ENCODE measurements around the gene SLBP. TPM values are rescaled to one million over a fixed set of nuclear protein-coding genes. Genes with fewer than 3 reads are reported as not detected.

Gene SLBP
- 52.5 and 63.5 TPM in 2 replicates for total RNA-seq (2014; rRNA removed; shearing (Covaris generic))
- 118 and 128 TPM in 2 replicates for polyA plus RNA-seq (2014; cell fraction: nucleus; rRNA removed)

DNA sequence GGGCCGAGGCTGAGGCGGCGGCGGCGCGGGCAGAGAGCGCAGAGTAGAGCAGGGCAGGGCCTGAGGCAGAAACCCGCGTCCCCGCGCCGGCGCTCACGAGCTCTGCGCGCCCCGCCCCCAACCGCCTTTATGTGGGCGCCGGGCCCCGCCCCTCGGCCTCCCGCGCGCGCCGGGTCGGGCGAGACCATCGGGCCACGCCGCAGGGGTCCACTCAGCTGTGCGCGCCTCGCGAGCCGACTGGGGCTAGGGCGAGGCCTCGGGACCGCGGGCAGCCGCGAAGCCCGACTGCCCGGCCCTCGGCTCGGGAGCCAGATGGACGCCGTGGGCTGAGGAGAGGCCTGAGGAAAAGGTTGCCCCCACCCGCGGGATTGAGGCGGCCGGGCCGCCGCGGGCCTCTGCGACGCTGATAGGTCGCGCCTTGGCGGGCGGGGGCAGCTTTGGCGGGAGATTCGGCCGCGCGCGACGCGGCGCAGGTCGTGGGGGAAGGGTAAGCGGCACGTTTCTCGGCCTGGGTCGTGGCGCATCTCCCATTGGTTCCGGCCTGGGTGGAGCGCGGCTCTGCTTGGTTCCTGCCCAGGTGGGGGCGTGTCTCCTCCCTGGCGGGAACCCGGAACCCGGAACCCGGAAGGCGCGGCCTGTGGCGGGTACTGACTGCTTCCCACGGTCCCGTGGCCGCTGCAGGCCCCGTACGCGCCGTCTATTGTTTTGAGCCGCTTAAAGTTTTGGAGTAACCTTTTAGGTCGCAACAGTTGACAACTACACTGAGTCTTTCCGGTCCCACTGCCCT, at the start of gene SLBP:
Gene SLBP (minus strand): TSS at position 104 of the 787 bp plus-strand sequence. CDS start 131 bp downstream, outside the sequence.
- peak; percentile 87 for DNase-seq (ENCODE audit: extremely low read depth, low read depth)

DNA sequence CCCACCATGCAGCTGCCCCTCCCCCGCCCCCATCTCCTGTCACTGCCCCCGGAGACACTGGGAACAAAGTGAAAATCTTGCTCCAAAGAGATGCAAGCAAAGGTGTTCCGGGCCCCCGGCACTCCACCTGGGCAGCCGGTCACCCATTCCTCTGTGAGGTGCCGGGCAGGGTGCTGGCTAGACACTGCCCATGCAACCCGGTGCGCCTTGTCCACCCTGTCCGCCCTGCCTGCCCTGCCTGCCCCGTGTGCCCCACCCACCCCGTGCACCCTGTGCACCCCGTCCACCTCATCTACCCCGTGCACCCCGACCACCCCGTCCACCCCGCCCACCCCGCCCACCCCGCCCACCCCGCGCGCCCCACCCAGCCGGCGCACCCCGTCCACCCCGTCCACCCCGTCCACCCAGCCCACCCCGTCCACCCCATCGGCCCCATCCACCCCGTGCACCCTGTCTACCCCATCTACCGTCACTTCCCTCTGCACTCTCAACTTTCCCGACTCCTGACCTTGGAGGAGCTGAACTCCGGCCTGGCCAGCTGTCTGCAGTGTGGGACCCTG, 49.1 kb upstream of the SLBP start:
- DNase-seq (ENCODE audit: extremely low read depth, low read depth), result no peak

GRCh38 chr4:1760521-1761071, 48.5 kb upstream of the SLBP start:
- DNase-seq (ENCODE audit: extremely low read depth, low read depth), result no peak

- DNase-seq (ENCODE audit: extremely low read depth, low read depth), result no peak
These were observed 47.7 kb upstream of the SLBP start for GRCh38 chr4:1759818-1760223.

DNA sequence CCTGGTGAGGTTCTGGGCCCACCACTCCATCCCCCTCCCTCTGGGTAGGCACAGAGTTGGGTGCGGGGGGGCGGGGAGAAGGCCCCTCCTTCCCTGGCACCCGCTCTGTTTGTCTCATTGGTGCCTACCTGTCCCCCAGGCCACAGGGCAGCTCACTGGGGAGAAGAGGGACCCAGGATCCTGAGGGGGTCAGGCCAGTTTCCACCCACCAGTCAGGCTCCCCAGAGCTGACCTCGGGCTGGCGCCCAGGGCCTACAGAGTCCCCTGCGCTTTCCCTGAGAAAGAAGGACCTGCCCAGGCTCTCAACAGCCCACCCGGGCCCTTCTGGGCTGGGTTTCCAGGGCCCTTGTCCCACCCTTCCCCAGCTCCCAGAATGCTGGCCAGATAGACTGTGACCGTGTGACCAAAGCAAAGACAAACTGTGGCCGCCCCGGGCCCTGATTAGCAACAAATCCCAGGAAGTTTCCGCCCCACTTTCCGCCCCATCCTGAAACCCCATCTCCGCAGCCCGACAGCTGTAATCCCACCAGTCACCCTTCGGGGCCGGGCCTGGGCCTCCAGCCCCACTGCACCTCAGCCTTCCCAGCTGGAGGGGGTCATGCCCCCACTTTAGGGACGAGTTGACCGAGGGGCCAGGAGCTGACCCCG, 47.2 kb upstream of the SLBP start:
- DNase-seq (ENCODE audit: extremely low read depth, low read depth), result no peak

DNA sequence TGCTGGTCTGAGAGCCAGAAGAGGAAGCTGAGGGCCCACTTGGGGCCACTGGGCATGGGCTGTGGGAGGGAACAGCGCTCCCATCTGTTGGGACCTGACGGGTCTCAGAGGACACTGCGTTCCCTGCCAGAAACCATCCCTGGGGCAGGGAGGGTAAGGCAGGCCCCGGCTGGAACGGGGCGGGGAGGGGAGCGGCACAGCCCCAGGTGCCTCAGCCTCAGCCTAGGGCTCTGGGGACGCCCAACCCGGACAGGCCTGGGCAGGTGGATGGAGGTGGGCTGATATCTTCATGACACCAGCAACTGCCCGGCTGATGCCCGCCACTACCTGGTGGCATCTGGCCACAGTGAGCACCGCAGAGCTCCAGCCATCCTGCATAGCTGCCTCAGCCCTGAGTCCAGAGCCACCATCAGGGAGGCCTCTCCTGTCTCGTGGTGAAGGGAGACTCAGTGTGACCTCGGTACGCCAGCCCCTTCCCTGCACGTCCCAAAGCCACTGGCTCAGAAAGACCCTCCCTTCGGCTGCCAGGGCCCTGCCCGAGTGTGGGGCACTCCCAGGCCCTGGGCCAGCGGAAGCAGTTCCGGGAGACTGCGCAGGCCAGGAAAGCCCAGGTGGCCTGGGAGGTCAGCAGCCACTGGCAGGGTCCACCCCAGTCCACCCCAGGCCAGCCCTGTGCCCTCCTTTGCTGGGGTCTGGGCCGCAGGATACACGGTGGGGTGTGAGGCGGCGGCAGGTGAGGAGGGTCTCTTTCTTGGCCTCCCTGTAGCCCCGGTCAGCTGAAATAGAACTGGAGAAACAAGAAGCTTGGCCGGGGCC, 46.4 kb upstream of the SLBP start:
- no peak for DNase-seq (ENCODE audit: extremely low read depth, low read depth)

GRCh38 chr4:1757836-1758235, 45.7 kb upstream of the SLBP start:
- DNase-seq (ENCODE audit: extremely low read depth, low read depth), result no peak

GRCh38 chr4:1756893-1757779, 45.0 kb upstream of the SLBP start:
- no peak for DNase-seq (ENCODE audit: extremely low read depth, low read depth)

GRCh38 chr4:1756079-1756478, 44.0 kb upstream of the SLBP start:
- DNase-seq (ENCODE audit: extremely low read depth, low read depth), result no peak

GRCh38 chr4:1755297-1755696, 43.2 kb upstream of the SLBP start:
- DNase-seq (ENCODE audit: extremely low read depth, low read depth), result no peak

DNA sequence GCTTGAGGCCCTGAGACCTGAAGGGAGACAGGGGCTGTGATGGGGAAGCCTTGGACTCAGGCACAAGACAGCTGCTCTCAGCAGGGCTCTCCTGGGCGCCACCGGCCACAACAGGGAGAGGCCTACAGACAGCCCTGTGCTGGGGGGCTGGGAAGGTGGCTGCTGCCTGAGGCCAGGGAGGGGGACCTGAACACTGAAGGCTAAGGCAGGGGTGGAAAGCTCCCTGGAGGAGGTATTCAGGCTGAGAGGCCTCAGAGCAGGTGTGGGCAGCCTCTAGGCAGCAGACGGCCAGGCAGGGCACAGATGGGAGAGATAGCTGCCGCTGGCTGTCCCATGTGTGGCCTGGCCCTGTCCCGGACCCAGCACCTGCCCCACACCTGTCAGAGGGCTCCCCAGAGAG, 42.2 kb upstream of the SLBP start:
- DNase-seq (ENCODE audit: extremely low read depth, low read depth), result no peak

DNA sequence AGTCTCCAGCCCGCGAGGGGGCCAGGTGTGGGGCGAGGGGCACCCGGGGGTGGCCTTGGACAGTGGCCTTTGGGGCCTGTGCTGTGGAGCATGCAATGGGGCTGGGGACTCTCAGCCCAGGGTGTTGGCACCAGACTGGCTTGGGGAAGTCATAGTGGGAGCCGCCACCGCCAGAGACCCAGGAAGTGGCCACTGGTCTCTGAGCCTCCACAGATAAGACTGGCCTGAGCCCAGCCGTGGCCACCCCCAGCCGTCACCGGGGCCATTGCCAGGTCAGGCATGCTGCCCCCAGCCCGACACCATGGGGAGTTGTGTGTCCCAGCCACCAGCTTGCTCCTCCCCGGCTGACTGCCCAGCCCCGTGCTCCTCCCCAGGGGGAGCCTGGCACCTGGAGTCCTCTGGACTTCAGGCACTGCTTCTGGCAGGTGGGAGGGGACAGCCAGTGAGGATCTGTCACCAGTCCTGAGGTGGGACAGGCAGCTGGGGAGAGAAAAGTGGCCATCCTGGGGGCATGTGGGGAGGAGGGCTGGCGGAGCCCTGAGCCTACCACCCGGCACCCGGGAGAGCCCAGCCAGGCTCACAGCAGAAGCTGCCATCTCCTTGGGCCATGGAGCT, 41.7 kb upstream of the SLBP start:
- no peak for DNase-seq (ENCODE audit: extremely low read depth, low read depth)

- no peak for DNase-seq (ENCODE audit: extremely low read depth, low read depth)
These were observed 41.2 kb upstream of the SLBP start for GRCh38 chr4:1753294-1753696.

DNA sequence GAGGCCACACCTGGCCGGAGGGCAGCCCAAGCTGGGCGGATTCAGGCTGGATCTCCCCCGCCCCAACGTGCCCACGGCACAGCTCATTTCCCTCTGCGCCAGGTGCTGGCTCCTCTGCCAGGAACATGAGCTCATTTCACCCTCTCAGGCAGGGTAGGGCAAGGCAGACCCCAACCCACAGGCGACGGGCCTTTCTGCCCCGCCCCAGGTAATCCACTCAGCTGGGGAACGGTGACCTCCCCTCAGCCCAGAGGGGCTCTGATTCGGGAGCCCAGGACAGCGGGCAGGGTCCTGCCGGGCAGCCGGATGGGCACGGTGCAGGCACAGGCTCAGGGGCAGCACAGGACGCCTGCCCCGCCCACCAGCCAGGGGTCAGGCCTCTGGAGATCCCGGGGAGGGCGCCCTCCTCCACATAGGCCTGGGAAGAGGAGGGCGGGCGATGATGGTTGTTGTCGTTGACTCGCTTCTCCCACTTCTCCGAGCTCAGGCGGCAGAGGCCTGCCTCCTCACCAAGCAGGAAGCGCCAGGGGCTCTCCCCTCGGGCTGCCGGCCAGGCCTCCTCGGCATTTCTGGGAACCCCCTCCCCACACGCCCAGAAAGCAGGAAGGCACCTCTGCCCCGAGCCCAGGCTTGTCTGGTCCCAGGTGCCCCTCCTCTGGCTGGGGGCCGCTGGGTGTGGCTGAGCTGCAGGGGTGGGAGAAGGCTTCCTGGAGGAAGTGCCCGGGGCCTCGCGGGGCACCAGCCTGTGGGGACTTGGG, 40.3 kb upstream of the SLBP start:
- no peak for DNase-seq (ENCODE audit: extremely low read depth, low read depth)

GRCh38 chr4:1751919-1752283, 39.8 kb upstream of the SLBP start:
- no peak for DNase-seq (ENCODE audit: extremely low read depth, low read depth)

DNA sequence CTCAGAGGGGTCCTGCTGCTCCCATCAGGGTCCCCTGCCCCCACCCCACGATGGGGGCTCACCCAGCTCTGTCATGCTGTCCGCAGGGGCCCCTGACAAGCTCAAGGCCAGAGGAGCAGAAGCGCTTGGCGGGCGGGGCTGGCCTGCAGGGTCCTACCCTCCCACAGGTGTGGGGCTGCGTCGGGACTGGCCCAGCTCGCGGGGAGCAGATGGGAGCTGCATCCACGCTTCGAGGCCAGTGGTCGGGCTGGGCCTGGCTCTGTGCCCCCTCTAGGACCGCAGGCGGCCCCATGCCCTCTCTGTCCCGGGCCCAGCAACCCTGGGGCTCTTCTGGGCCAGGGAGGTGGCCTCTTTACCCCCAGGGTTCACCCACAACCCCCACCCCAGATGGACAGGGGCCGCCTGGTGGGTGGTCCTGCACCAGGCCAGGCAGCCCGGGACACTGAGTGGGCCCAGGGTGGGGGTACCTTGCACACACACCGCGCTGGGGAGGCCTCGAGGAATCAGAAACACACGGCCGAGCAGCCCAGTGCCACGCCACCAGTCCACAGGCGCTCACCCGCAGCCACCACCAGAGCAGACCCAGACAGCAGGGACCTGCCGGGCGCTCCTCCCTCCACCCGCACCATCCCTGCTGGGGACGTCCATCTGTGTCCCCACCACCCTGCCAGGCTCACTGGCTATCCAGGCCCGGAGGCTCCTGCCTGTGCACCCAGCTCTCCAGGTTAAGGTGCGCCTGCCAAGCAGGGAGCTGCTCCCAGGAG, 39.2 kb upstream of the SLBP start:
- DNase-seq (ENCODE audit: extremely low read depth, low read depth), result no peak

DNA sequence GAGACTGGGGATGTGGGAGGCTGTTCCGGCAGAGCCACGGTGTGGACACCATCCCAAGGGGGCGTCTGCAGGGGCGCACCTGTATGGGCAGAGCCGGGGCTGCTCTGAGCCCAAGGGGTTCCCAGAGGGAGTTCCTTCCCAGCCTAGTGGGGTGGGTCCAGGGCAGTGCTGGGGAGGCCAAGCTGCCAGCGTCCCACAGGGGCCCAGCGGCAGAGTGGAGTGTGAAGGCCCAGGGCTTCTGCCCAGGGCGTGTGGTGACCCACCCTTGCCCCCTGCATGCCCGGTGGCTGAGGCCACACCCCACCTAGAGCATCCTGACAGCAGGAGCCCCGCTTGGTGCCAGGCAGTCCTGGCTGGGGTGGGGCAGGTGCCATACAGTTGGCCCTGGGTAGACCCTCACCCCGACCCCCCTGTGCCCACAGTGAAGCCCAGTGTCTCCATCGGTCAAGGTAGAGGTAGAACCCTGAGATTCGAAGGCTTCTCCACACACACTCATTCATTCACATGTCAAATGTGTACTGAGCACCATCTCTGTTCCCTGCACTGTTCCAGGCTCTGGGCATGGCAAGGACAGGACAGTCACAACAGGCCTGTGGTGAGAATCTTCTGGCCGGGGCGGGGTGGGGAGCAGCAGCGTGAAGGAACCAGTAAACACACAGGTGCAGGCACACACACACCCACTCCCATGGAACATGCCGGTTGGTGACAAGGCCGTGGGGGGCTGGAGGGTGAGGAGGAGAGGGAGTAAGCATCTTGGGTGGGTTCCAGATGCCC, 38.4 kb upstream of the SLBP start:
- no peak for DNase-seq (ENCODE audit: extremely low read depth, low read depth)
